Measurements from ENCODE around the gene POMP. TPM values are rescaled to one million over a fixed set of nuclear protein-coding genes. Genes with fewer than 3 reads are reported as not detected.

POMP gene
- total RNA-seq, 1 experiment from 2014 or later = 107 TPM

DNA sequence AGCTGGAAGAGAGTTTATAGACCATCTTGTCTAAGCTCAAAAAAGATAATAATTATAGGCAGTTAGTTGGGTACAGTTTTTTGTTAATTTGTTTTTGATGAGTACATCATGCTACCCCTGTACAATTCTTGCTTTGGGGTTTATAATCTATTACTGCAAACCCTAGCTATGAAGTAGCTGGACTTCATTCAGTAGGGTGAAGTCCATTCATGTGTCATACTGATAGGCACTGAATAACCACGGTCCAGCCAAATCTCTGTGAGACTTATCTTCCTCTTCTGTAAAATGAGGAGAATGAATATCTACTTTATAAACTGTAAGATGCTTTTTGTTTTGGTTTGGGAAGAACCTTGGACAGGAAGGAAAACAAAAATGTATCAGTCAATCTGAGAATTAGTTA lies 40.3 kb downstream of the POMP start:
- Histone ChIP-seq H3K4me3 (replicated peaks in 1 of 2; ENCODE audit: low read depth in 1 of 2, low read length in 2 of 2) (no peak overlapping the region), H3K9me2 (ENCODE audit: insufficient read depth) (no peaks in the 10 kb centered on the region), H3K79me2 (ENCODE audit: insufficient read depth, low read length) (no peaks in the 10 kb centered on the region), H3K27me3 (ENCODE audit: insufficient read depth, low read length) (peaks cover 4% of the 10 kb centered on the region; the same call in 1 of the 2 replicates), H4K20me1 (ENCODE audit: insufficient read depth) (no peaks in the 10 kb centered on the region), H3K36me3 (ENCODE audit: control insufficient read depth in 1 of 2, insufficient read depth in 2 of 2, low read length in 2 of 2) (no peaks in the 10 kb centered on the region), H2AFZ (ENCODE audit: low read depth, low read length, poor library complexity, severe bottlenecking) (no peak overlapping the region), H3K27ac (ENCODE audit: low read depth, low read length) (no peak overlapping the region), H3K4me1 (ENCODE audit: control insufficient read depth in 1 of 2, insufficient read depth in 2 of 2, low read length in 2 of 2) (no peaks in the 10 kb centered on the region), H3K9ac (ENCODE audit: low read length) (no peak overlapping the region), H3K4me2 (ENCODE audit: low read length) (no peak overlapping the region), H3K9me3 (ENCODE audit: control insufficient read depth in 1 of 2, insufficient read depth in 1 of 2, low read depth in 1 of 2, low read length in 2 of 2) (no peaks in the 10 kb centered on the region)
- TF ChIP-seq EZH2phosphoT487 (IDR thresholded peaks at IDR 0.05; ENCODE audit: borderline replicate concordance) = no peak
- no peak for TF ChIP-seq JUND (IDR thresholded peaks at IDR 0.05)
- TF ChIP-seq, protein P1, sequence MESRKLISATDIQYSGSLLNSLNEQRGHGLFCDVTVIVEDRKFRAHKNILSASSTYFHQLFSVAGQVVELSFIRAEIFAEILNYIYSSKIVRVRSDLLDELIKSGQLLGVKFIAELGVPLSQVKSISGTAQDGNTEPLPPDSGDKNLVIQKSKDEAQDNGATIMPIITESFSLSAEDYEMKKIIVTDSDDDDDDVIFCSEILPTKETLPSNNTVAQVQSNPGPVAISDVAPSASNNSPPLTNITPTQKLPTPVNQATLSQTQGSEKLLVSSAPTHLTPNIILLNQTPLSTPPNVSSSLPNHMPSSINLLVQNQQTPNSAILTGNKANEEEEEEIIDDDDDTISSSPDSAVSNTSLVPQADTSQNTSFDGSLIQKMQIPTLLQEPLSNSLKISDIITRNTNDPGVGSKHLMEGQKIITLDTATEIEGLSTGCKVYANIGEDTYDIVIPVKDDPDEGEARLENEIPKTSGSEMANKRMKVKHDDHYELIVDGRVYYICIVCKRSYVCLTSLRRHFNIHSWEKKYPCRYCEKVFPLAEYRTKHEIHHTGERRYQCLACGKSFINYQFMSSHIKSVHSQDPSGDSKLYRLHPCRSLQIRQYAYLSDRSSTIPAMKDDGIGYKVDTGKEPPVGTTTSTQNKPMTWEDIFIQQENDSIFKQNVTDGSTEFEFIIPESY (IDR thresholded peaks at IDR 0.05; ENCODE audit: extremely low read depth, insufficient replicate concordance, low read length) = no peak
- no peak for TF ChIP-seq ELF1 (IDR thresholded peaks at IDR 0.05; ENCODE audit: borderline replicate concordance, low read depth)
- TF ChIP-seq ZFX (IDR thresholded peaks at IDR 0.05) = no peak
- TF ChIP-seq, protein P2, sequence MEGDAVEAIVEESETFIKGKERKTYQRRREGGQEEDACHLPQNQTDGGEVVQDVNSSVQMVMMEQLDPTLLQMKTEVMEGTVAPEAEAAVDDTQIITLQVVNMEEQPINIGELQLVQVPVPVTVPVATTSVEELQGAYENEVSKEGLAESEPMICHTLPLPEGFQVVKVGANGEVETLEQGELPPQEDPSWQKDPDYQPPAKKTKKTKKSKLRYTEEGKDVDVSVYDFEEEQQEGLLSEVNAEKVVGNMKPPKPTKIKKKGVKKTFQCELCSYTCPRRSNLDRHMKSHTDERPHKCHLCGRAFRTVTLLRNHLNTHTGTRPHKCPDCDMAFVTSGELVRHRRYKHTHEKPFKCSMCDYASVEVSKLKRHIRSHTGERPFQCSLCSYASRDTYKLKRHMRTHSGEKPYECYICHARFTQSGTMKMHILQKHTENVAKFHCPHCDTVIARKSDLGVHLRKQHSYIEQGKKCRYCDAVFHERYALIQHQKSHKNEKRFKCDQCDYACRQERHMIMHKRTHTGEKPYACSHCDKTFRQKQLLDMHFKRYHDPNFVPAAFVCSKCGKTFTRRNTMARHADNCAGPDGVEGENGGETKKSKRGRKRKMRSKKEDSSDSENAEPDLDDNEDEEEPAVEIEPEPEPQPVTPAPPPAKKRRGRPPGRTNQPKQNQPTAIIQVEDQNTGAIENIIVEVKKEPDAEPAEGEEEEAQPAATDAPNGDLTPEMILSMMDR (IDR thresholded peaks at IDR 0.05 in 2 of 3, conservative IDR thresholded peaks at IDR 0.05 in 1 of 3; ENCODE audit: borderline replicate concordance in 1 of 3, insufficient read depth in 1 of 3, low read depth in 2 of 3, low read length in 2 of 3) = no peak
- TF ChIP-seq ZNF274 (IDR thresholded peaks at IDR 0.05; ENCODE audit: low read depth, low read length) = no peak
- TF ChIP-seq SRF (IDR thresholded peaks at IDR 0.05; ENCODE audit: low read depth) = no peak
- TF ChIP-seq, protein P3, sequence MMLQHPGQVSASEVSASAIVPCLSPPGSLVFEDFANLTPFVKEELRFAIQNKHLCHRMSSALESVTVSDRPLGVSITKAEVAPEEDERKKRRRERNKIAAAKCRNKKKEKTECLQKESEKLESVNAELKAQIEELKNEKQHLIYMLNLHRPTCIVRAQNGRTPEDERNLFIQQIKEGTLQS (IDR thresholded peaks at IDR 0.05) = no peak
- no peak for TF ChIP-seq SIN3A (IDR thresholded peaks at IDR 0.05; ENCODE audit: low read depth)
- TF ChIP-seq CBX3 (IDR thresholded peaks at IDR 0.05; ENCODE audit: low read depth) = no peak
- TF ChIP-seq POLR2AphosphoS5 (IDR thresholded peaks at IDR 0.05; ENCODE audit: low read depth, low read length) = no peak
- TF ChIP-seq YY1 (IDR thresholded peaks at IDR 0.05; ENCODE audit: extremely low read depth, insufficient replicate concordance, low read depth, low read length) = no peak
- TF ChIP-seq EZH2 (IDR thresholded peaks at IDR 0.05) = no peak
- no peak for TF ChIP-seq FOSL1 (IDR thresholded peaks at IDR 0.05; ENCODE audit: low read depth)
- no peak for TF ChIP-seq POLR2A (IDR thresholded peaks at IDR 0.05; ENCODE audit: borderline replicate concordance, extremely low read depth, insufficient read depth, insufficient read length)
- TF ChIP-seq EGR1 (IDR thresholded peaks at IDR 0.05; ENCODE audit: low read depth) = no peak
- TF ChIP-seq, protein P4, sequence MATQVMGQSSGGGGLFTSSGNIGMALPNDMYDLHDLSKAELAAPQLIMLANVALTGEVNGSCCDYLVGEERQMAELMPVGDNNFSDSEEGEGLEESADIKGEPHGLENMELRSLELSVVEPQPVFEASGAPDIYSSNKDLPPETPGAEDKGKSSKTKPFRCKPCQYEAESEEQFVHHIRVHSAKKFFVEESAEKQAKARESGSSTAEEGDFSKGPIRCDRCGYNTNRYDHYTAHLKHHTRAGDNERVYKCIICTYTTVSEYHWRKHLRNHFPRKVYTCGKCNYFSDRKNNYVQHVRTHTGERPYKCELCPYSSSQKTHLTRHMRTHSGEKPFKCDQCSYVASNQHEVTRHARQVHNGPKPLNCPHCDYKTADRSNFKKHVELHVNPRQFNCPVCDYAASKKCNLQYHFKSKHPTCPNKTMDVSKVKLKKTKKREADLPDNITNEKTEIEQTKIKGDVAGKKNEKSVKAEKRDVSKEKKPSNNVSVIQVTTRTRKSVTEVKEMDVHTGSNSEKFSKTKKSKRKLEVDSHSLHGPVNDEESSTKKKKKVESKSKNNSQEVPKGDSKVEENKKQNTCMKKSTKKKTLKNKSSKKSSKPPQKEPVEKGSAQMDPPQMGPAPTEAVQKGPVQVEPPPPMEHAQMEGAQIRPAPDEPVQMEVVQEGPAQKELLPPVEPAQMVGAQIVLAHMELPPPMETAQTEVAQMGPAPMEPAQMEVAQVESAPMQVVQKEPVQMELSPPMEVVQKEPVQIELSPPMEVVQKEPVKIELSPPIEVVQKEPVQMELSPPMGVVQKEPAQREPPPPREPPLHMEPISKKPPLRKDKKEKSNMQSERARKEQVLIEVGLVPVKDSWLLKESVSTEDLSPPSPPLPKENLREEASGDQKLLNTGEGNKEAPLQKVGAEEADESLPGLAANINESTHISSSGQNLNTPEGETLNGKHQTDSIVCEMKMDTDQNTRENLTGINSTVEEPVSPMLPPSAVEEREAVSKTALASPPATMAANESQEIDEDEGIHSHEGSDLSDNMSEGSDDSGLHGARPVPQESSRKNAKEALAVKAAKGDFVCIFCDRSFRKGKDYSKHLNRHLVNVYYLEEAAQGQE (IDR thresholded peaks at IDR 0.05; ENCODE audit: low read depth) = no peak
- TF ChIP-seq CEBPB (IDR thresholded peaks at IDR 0.05; ENCODE audit: low read depth) = no peak
- ChIA-PET POLR2A (interaction anchor here (0.9 kb wide), 1 partner anchor 19 kb away, joined by 3 read pairs; the partner anchor contains the start of gene SLC46A3), CTCF (no interaction called here), RAD21 (ENCODE audit: low non-redundant PET in 1 of 2, low total read pairs in 2 of 2, uncharacterized antibody in 2 of 2, unreplicated experiment in 2 of 2) (no interaction called here)
- no peak for DNase-seq (ENCODE audit: low read depth, low spot score)
- no TSS peak for BruUV-seq (replicated peaks)
- ATAC-seq = no peak
- intact Hi-C loops (cut with micrococcal nuclease) = no loop called here

Measured in HCT116 (cell line).